Measurements from ENCODE around the gene PTPRM. TPM values are rescaled to one million over a fixed set of nuclear protein-coding genes. Genes with fewer than 3 reads are reported as not detected.

The PTPRM gene
- total and polyA plus RNA-seq, 2 donors (not counting 3 experiments of a cell fraction or from before 2014, with no cell fraction given), result 37.4 to 43.7 TPM

GRCh38 chr18:8298186-8298585, 731.1 kb downstream of the PTPRM start:
- intact Hi-C loops (cut with micrococcal nuclease) (no loop called here), dilution Hi-C loops (cut with MboI; ENCODE audit: extremely low pct_ligation_motif_present, low sequenced_read_pairs) (no loop called here)
- no peaks in the 10 kb centered on the region for H3K9me3 ChIP-seq (replicated peaks; ENCODE audit: control insufficient read depth, insufficient read depth, low read length)
- no peak overlapping the region for H3K4me2 ChIP-seq (ENCODE audit: insufficient read depth, low read length)
- DNase-seq (ENCODE audit: low read depth, low spot score) (no peak), FAIRE-seq (no peak)
- no peaks in the 10 kb centered on the region for H4K20me1 ChIP-seq (replicated peaks; ENCODE audit: control insufficient read depth, extremely low read depth, insufficient read depth, low read length)
- TF ChIP-seq POLR2AphosphoS5 (IDR thresholded peaks at IDR 0.05; ENCODE audit: insufficient read depth, low read depth, low read length), result no peak
- TF ChIP-seq FOS (IDR thresholded peaks at IDR 0.05; ENCODE audit: borderline replicate concordance, insufficient read depth, low read length), result no peak
- no peak for TF ChIP-seq EZH2 (IDR thresholded peaks at IDR 0.05; ENCODE audit: borderline replicate concordance, low read depth, low read length, severe bottlenecking)
- TF ChIP-seq CTCF (IDR thresholded peaks at IDR 0.05; ENCODE audit: extremely low read depth in 1 of 2, insufficient read depth in 1 of 2, low read depth in 1 of 2, low read length in 2 of 2), result no peak
- no peak for TF ChIP-seq GATA2 (IDR thresholded peaks at IDR 0.05; ENCODE audit: insufficient read depth, insufficient read length, low read depth, low read length)
- no peaks in the 10 kb centered on the region for H3K9me1 ChIP-seq (replicated peaks; ENCODE audit: control insufficient read depth, extremely low read depth, insufficient read depth, low read length)
- H3K9ac ChIP-seq (replicated peaks; ENCODE audit: extremely low read depth, insufficient read depth, low read length), result no peak overlapping the region
- no peak overlapping the region for H2AFZ ChIP-seq (ENCODE audit: low read depth, low read length)
- H3K27me3 ChIP-seq (ENCODE audit: control insufficient read depth in 2 of 2, insufficient read depth in 2 of 2, low read length in 2 of 2), result no peaks in the 10 kb centered on the region
- BruUV-seq (replicated peaks), result no TSS peak
- no peaks in the 10 kb centered on the region for H3K36me3 ChIP-seq (ENCODE audit: control insufficient read depth in 2 of 2, extremely low read depth in 1 of 2, insufficient read depth in 2 of 2, low read length in 2 of 2)
- no peaks in the 10 kb centered on the region for H3K4me1 ChIP-seq (ENCODE audit: control insufficient read depth, extremely low read depth, insufficient read depth, low read length)
- H3K27ac ChIP-seq (ENCODE audit: insufficient read depth, low read depth, low read length), result no peak overlapping the region
- ChIA-PET CTCF (no interaction called here), POLR2A (no interaction called here)
- H3K4me3 ChIP-seq (replicated peaks in 1 of 3; ENCODE audit: insufficient read depth in 1 of 3, low read depth in 1 of 3, low read length in 3 of 3), result no peak overlapping the region
- H3K79me2 ChIP-seq (ENCODE audit: control insufficient read depth, insufficient read depth, low read length), result no peaks in the 10 kb centered on the region

Data from endothelial cell of umbilical vein (primary cell).